Parietal lobe (tissue), 2 donors: ENCODE data around the gene ZFYVE1. TPM values are rescaled to one million over a fixed set of nuclear protein-coding genes. Genes with fewer than 3 reads are reported as not detected.

Experiments used
- small RNA-seq: library from RNA; depleted of rRNA; stranded (forward); fragments of <200 nt; gene quantifications from one replicate; pipeline ENCODE3, GENCODE V24; 2014; ENCODE audit warnings: low replicate concordance
- total RNA-seq: library from RNA; depleted of rRNA; stranded (reverse); fragments of >200 nt; gene quantifications from one replicate; pipeline ENCODE4 v1.2.3, GENCODE V29; 2014

The ZFYVE1 gene
- total RNA-seq: 25.4 TPM

DNA sequence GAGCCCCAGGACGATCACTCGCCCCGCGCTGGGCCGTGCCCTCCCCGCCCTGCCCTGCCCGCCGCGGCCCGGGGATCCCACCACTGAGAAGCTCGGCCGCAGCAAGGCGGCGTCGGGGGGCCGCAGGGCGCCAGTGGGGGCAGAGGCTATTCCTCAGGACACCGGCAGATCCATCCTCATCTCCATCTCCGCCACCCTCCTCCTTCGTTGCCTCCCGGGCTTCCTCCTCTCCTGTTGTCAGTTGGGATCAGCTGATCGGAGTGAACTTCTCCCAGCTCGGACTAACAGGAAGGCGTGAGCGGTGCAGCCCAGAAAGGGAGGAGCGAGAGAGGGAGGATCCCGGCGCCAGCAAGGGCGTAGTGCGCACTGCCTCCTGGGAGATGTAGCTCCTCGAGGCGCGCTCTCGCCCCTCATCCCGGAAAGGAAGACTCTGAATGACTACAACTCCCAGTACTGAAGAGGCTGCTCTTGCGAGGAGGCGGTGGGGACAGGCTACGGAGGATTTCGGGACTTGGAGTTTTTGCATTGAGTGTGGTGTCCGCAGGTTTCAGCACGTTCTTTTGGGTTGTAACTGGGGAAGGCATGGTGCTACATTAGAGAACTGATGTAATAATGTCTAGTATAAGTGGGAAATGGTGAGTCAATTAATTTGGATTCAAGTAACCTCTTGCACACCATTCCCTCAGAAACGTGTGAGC lies at the start of gene ZFYVE1:
Gene ZFYVE1 (minus strand): TSS at position 262 of the 698 bp plus-strand sequence. CDS start 2,598 bp downstream, outside the sequence.

GRCh38 chr14:73058224-73058921 lies 31.5 kb upstream of the ZFYVE1 start, which contains the start of gene RBM25:
Gene RBM25 (plus strand): TSS chr14:73058534. CDS start chr14:73071642, 13,108 bp downstream.

GRCh38 chr14:72926292-72927028 lies 100.4 kb downstream of the ZFYVE1 start, which contains the start of gene DCAF4:
Gene DCAF4 (plus strand): TSS chr14:72926464. CDS start chr14:72937979, 11,515 bp downstream.

Small RNA genes lying within 50 kb of the gene (small RNA-seq; reads per million reads assigned to genes)
- not detected for gene RN7SL586P

Other genes starting within 250 kb of the ZFYVE1 start
- 13.1 TPM for gene DPF3, start 133.0 kb downstream of the ZFYVE1 start, total RNA-seq
- 14.7 TPM for gene DCAF4, start 100.6 kb downstream of the ZFYVE1 start, total RNA-seq
- gene RBM25, start 31.4 kb upstream of the ZFYVE1 start, total RNA-seq: 120 TPM
- gene PSEN1, start 109.4 kb upstream of the ZFYVE1 start, total RNA-seq: 85.8 TPM
- gene PAPLN, start 210.4 kb upstream of the ZFYVE1 start, total RNA-seq: 0.63 TPM